Activated CD8-positive, alpha-beta T cell treated with anti-CD3 and anti-CD28 coated beads for 36 hours (primary cell): ENCODE measurements around the gene BTRC. TPM values are rescaled to one million over a fixed set of nuclear protein-coding genes. Genes with fewer than 3 reads are reported as not detected.

Experiments used
- ATAC-seq: fragments of 200-7000 bp; cut with Tn5 transposase; one replicate; pipeline ENCODE4 v1.10.0; 2021; ENCODE audit warnings: mild to moderate bottlenecking, moderate library complexity
- CTCF ChIA-PET: fragments of 350-600 bp; sonication (Branson Sonifier 250); formaldehyde crosslinking; loops from one replicate; lab custom pipeline; 2021; ENCODE audit warnings: antibody characterized with exemption; lab: Charles Lee
- POLR2A ChIA-PET: fragments of 350-600 bp; sonication (Branson Sonifier 250); formaldehyde crosslinking; loops from one replicate; lab custom pipeline; 2021; ENCODE audit warnings: antibody characterized with exemption; lab: Charles Lee
- DNase-seq: peaks from one replicate; pipeline ENCODE4 v3.0.0-alpha.2; 2020
- H3K27ac Mint-ChIP-seq: one replicate; pipeline ENCODE4 v1.8.0; 2021; ENCODE audit warnings: mild to moderate bottlenecking, mixed read lengths
- H3K27me3 Mint-ChIP-seq: one replicate; pipeline ENCODE4 v1.8.0; 2021; ENCODE audit warnings: mixed read lengths
- H3K36me3 Mint-ChIP-seq: one replicate; pipeline ENCODE4 v1.8.0; 2021; ENCODE audit warnings: low read depth, mixed read lengths
- H3K4me1 Mint-ChIP-seq: one replicate; pipeline ENCODE4 v1.8.0; 2021; ENCODE audit warnings: low read depth, mixed read lengths
- H3K4me3 Mint-ChIP-seq: one replicate; pipeline ENCODE4 v1.8.0; 2021; ENCODE audit warnings: mild to moderate bottlenecking, moderate library complexity, mixed read lengths
- H3K9me3 Mint-ChIP-seq: one replicate; pipeline ENCODE4 v1.8.0; 2021; ENCODE audit warnings: mixed read lengths
- CTCF ChIP-seq: fragments of 200-600 bp; IDR thresholded peaks from one replicate; pipeline ENCODE4 v1.8.0; 2022; ENCODE audit warnings: antibody characterized with exemption, mild to moderate bottlenecking
- intact Hi-C: fragments of 100-400 bp; cut with micrococcal nuclease; formaldehyde crosslinking; loops from one replicate; pipeline ENCODE4 v1.10.0; 2022
- total RNA-seq, 2 experiments: library from RNA; stranded (reverse); gene quantifications; one replicate each; pipeline ENCODE4 v1.2.3, GENCODE V29; 2021

BTRC gene
- total RNA-seq, 2 experiments from 2014 or later: 11.6 to 14.6 TPM

- H3K4me1 Mint-ChIP-seq: no peaks in the 10 kb centered on the region
- POLR2A ChIA-PET: no interaction called here
- CTCF ChIA-PET: interaction anchor here (0.9 to 1.6 kb wide), 3 partner anchors 24 to 417 kb away, joined by 3 to 4 read pairs (median 3); no protein-coding TSS in a partner anchor
- H3K9me3 Mint-ChIP-seq: no peaks in the 10 kb centered on the region
- no peak overlapping the region for H3K27ac Mint-ChIP-seq
- intact Hi-C loops: no loop called here
- no peak overlapping the region for H3K4me3 Mint-ChIP-seq
- no peaks in the 10 kb centered on the region for H3K27me3 Mint-ChIP-seq
- DNase-seq (no peak), ATAC-seq (no peak)
- TF ChIP-seq CTCF: no peak
- H3K36me3 Mint-ChIP-seq: peaks cover 3% of the 10 kb centered on the region
Observed at GRCh38 chr10:101511938-101512337, 158.0 kb downstream of the BTRC start.

GRCh38 chr10:101512738-101513137, 158.8 kb downstream of the BTRC start:
- peaks cover 3% of the 10 kb centered on the region for H3K36me3 Mint-ChIP-seq
- H3K27ac Mint-ChIP-seq: no peak overlapping the region
- CTCF ChIA-PET: interaction anchor here (1.6 kb wide), 1 partner anchor 24 kb away, joined by 3 read pairs; no protein-coding TSS in a partner anchor
- H3K27me3 Mint-ChIP-seq: no peaks in the 10 kb centered on the region
- TF ChIP-seq CTCF: no peak
- H3K4me1 Mint-ChIP-seq: no peaks in the 10 kb centered on the region
- no peaks in the 10 kb centered on the region for H3K9me3 Mint-ChIP-seq
- DNase-seq (no peak), ATAC-seq (no peak)
- no peak overlapping the region for H3K4me3 Mint-ChIP-seq
- intact Hi-C loops: no loop called here
- POLR2A ChIA-PET: no interaction called here

- no peak overlapping the region for H3K4me3 Mint-ChIP-seq
- H3K9me3 Mint-ChIP-seq: no peaks in the 10 kb centered on the region
- ATAC-seq (no peak), DNase-seq (no peak)
- peaks cover 3% of the 10 kb centered on the region for H3K36me3 Mint-ChIP-seq
- ChIA-PET CTCF (no interaction called here), POLR2A (no interaction called here)
- H3K4me1 Mint-ChIP-seq: no peaks in the 10 kb centered on the region
- intact Hi-C loops: no loop called here
- H3K27ac Mint-ChIP-seq: no peak overlapping the region
- no peak for TF ChIP-seq CTCF
- no peaks in the 10 kb centered on the region for H3K27me3 Mint-ChIP-seq
Observed at GRCh38 chr10:101513733-101514132, 159.8 kb downstream of the BTRC start.

GRCh38 chr10:101525848-101526247, 171.9 kb downstream of the BTRC start:
- intact Hi-C loops: no loop called here
- ChIA-PET CTCF (interaction anchor here (1.5 to 1.9 kb wide), 2 partner anchors 10 to 82 kb away, joined by 4 to 9 read pairs; no protein-coding TSS in a partner anchor), POLR2A (no interaction called here)
- Mint-ChIP-seq H3K4me1 (peaks cover 8% of the 10 kb centered on the region), H3K36me3 (peaks cover 7% of the 10 kb centered on the region), H3K4me3 (no peak overlapping the region), H3K27ac (no peak overlapping the region), H3K9me3 (no peaks in the 10 kb centered on the region), H3K27me3 (no peaks in the 10 kb centered on the region)
- TF ChIP-seq CTCF: no peak
- no peak for ATAC-seq
- no peak for DNase-seq

GRCh38 chr10:101529207-101529606, 175.2 kb downstream of the BTRC start:
- Mint-ChIP-seq H3K36me3 (peaks cover 9% of the 10 kb centered on the region), H3K4me3 (no peak overlapping the region), H3K4me1 (peaks cover 8% of the 10 kb centered on the region), H3K9me3 (no peaks in the 10 kb centered on the region), H3K27ac (no peak overlapping the region), H3K27me3 (no peaks in the 10 kb centered on the region)
- ATAC-seq: no peak
- DNase-seq: no peak
- POLR2A ChIA-PET: interaction anchor here (1.2 kb wide), 1 partner anchor 23 kb away, joined by 3 read pairs; no protein-coding TSS in a partner anchor
- TF ChIP-seq CTCF: no peak
- intact Hi-C loops: no loop called here
- CTCF ChIA-PET: interaction anchor here (7.8 kb wide), 1 partner anchor 41 kb away, joined by 39 read pairs; no protein-coding TSS in a partner anchor
